IPS DF 6.9 (cell line): ENCODE results near the gene TMSB10.
"Not testable (repeated sequence)": the region's sequence is repeated elsewhere in the genome, so short reads cannot be mapped to it uniquely, and the experiment has no call there.

Source experiments
- DNase-seq: peaks from one replicate; pipeline ENCODE4 v3.0.0-alpha.2; 2013; ENCODE audit warnings: low read depth, low spot score
- H3K27ac ChIP-seq: one replicate; pipeline ENCODE4 v1.5.1; 2013; ENCODE audit warnings: low read length, control low read depth
- H3K27me3 ChIP-seq: 2 replicates; pipeline ENCODE4 v1.6.1; 2013; ENCODE audit warnings: mild to moderate bottlenecking, low read length; ENCODE audit not compliant: control insufficient read depth, insufficient read depth
- H3K36me3 ChIP-seq: 2 replicates; pipeline ENCODE4 v1.6.1; 2013; ENCODE audit warnings: low read length; ENCODE audit not compliant: control insufficient read depth, insufficient read depth
- H3K4me1 ChIP-seq: 2 replicates; pipeline ENCODE4 v1.6.1; 2013; ENCODE audit warnings: low read length; ENCODE audit not compliant: control insufficient read depth, insufficient read depth
- H3K4me3 ChIP-seq: 2 replicates; pipeline ENCODE4 v1.5.1; 2013; ENCODE audit warnings: mild to moderate bottlenecking, low read length
- H3K9me3 ChIP-seq: 2 replicates; pipeline ENCODE4 v1.6.1; 2013; ENCODE audit warnings: low read length, inconsistent platforms; ENCODE audit not compliant: control insufficient read depth, insufficient read depth
- WGBS: extraction: QIAGEN DNeasy Blood & Tissue Kit; methylation state at CpG from one replicate; pipeline ENCODE4 v1.1.7; 2013; ENCODE audit warnings: mixed read lengths, missing lambda C conversion rate; ENCODE audit not compliant: insufficient read length, insufficient coverage; 5-methylcytosine and 5-hydroxymethylcytosine counted together

TMSB10 gene

DNA sequence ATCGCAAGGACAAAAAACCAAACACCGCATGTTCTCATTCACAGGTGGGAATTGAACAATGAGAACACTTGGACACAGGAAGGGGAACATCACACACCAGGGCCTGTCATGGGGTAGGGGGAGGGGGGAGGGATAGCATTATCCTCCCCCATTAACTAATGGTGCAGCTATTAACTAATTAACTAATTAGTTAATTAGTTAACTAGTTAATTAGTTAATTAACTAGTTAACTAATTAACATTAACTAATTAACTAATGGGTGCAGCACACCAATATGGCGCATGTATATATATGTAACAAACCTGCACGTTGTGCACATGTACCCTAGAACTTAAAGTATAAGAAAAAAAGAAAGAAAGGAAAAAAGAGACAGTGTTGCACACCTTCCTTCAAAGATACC lies 37.1 kb upstream of the TMSB10 start:
- not testable (repeated sequence) for H3K27ac ChIP-seq, DNase-seq, H3K4me3 ChIP-seq, H3K36me3 ChIP-seq, H3K4me1 ChIP-seq, H3K27me3 ChIP-seq, H3K9me3 ChIP-seq
- WGBS = no CpG with 5 or more reads among the region's 4 CpGs

DNA sequence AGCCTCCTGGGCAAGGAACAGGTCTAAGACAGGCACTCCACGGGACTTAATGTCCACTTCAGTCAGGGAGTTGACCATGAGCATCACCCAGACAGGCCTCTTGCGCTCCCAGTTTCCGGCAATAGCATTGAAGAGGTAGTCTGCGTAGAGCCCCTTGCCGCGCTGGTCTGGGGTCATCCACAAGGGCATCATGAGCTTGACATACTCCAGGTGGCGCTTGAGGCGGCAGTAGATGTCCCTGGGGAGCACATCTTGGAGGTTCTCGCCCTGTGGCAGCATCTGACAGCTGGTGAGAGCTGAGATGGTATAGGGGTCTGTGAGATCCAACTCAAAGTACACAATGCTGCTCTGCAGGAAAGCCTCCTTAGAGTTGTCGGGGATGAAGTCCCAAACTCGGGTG lies 35.1 kb upstream of the TMSB10 start:
- Histone ChIP-seq H3K36me3 (no peaks in the 10 kb centered on the region), H3K27ac (no peak overlapping the region), H3K4me3 (no peak overlapping the region), H3K4me1 (no peaks in the 10 kb centered on the region), H3K27me3 (no peaks in the 10 kb centered on the region; the same call in 1 of the 2 replicates), H3K9me3 (no peaks in the 10 kb centered on the region)
- WGBS = no CpG with 5 or more reads among the region's 11 CpGs
- no peak for DNase-seq

DNA sequence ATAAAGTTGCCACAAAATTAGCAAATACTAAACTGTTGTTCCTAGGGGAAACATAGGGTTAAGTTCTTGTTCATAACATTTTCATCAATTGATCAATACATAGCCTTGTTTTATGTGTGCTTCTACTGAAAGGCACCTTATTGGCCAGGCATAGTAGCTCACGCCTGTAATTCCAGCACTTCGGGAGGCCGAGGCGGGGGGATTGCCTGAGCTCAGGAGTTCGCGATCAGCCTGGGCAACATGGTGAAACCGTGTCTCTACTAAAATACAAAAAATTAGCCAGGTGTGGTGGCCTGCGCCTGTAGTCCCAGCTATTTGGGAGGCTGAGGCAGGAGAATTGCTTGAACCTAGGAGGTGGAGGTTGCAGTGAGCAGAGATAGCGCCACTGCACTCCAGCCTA lies 32.8 kb upstream of the TMSB10 start:
- not testable (repeated sequence) for DNase-seq, H3K9me3 ChIP-seq
- WGBS = no CpG with 5 or more reads among the region's 9 CpGs

DNA sequence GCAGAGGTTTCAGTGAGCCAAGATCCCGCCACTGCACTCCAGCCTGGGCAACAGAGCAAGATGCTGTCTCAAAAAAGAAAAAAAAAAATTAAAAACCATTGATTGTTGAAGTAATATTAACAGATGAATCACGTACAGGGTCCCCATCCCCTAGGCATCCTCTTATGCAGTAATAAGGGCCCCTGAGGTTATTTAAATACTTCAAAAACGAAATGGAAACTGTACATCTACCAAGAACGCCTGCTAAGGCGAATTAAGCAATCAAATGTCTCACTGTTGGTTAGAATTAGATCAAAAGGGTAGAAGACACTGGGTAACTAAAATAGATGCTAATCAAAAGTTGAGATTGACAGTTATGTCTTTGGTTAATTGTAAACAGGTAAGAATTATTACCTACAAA lies 32.1 kb upstream of the TMSB10 start:
- WGBS = no CpG with 5 or more reads among the region's 5 CpGs

More for the DNA sequence above, 32.8 kb upstream of the TMSB10 start:
- not testable (repeated sequence) for H3K4me1 ChIP-seq, H3K4me3 ChIP-seq, H3K27me3 ChIP-seq, H3K36me3 ChIP-seq, H3K27ac ChIP-seq

DNA sequence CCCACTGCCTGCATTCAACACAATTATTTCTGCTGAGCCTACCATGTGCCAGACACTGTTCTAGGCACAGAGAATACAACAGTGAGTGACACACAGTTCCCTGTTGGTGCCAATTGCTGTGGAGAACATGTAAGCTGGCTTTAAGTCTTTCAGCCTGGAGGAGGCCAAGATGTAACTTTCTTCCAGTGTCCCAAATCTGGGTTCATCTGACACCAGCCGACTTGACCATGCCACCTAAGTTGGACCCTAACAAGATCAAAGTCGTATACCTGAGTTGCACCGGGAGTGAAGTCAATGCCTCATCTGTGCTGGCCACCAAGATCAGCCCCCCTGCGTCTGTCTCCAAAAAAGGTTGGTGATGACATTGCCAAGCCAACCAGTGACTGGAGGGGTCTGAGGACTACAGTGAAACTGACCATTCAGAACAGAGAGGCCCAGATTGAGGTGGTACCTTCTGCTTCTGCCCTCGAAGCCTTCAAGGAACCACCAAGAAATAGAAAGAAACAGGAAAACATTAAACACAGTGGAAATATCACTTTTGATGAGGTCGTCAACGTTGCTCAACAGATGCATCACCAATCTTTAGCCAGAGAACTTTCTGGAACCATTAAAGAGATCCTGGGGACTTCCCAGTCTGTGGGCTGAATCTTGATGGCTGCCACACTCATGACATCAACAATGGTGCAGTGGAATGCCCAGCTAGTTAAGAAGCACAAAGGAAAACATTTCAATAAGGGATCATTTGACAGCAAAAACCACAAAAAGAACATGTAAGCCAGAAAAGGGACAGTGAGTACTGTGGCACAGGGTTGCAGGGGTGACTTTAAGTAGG lies 30.9 kb upstream of the TMSB10 start:
- Histone ChIP-seq H3K27ac (no peak overlapping the region), H3K36me3 (no peaks in the 10 kb centered on the region), H3K9me3 (no peaks in the 10 kb centered on the region), H3K27me3 (peaks cover 19% of the 10 kb centered on the region; the same call in 1 of the 2 replicates), H3K4me1 (no peaks in the 10 kb centered on the region), H3K4me3 (no peak overlapping the region)
- WGBS = no CpG with 5 or more reads among the region's 7 CpGs
- DNase-seq = no peak

More for the DNA sequence above, 32.1 kb upstream of the TMSB10 start:
- Histone ChIP-seq H3K36me3 (no peaks in the 10 kb centered on the region), H3K9me3 (no peaks in the 10 kb centered on the region), H3K27ac (no peak overlapping the region), H3K4me3 (no peak overlapping the region), H3K27me3 (peaks cover 6% of the 10 kb centered on the region), H3K4me1 (no peaks in the 10 kb centered on the region)
- DNase-seq = no peak

DNA sequence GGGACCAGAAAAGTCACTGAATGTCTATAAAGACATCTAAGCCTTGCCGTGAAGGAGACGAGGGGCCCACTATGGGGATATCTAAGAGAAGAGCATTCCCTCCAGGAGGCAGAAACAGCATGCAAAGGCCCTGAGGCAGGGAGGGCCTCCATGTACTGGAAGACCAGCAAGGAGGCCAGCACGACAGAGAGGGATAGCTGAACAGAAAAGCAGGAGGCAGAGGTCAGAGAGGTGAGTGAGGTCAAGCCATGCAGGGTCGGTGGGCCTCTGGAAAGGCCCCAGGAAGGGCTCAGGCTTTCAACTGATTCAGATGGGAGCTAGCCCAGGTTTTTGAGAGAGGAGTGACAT lies 30.3 kb upstream of the TMSB10 start:
- no peak overlapping the region for H3K4me3 ChIP-seq

DNA sequence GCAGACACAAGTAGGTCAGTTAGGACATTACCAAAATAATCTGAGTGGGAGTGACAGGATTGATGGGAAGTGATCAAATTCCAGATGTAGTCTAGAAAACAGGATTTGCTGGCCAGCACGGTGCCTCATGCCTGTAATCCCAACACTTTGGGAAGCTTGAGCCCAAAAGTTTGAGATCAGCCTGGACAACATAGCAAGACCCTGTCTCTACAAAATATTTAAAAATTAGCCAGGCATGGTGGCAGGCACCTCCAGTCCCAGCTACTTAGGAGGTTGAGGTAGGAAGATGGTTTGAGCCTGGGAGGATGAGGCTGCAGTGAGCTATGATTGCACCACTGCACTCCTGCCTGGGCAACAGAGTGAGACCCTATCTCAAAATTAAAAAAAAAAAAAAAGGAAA lies 29.8 kb upstream of the TMSB10 start:
- not testable (repeated sequence) for H3K4me1 ChIP-seq, H3K27ac ChIP-seq, H3K4me3 ChIP-seq, H3K9me3 ChIP-seq, H3K36me3 ChIP-seq, DNase-seq
- H3K27me3 ChIP-seq = peaks cover 28% of the 10 kb centered on the region
- WGBS = no CpG with 5 or more reads among the region's 1 CpG

More for the DNA sequence above, 30.3 kb upstream of the TMSB10 start:
- Histone ChIP-seq H3K36me3 (no peaks in the 10 kb centered on the region), H3K4me1 (no peaks in the 10 kb centered on the region), H3K9me3 (no peaks in the 10 kb centered on the region), H3K27me3 (peaks cover 24% of the 10 kb centered on the region), H3K27ac (no peak overlapping the region)
- WGBS = no CpG with 5 or more reads among the region's 4 CpGs
- no peak for DNase-seq

DNA sequence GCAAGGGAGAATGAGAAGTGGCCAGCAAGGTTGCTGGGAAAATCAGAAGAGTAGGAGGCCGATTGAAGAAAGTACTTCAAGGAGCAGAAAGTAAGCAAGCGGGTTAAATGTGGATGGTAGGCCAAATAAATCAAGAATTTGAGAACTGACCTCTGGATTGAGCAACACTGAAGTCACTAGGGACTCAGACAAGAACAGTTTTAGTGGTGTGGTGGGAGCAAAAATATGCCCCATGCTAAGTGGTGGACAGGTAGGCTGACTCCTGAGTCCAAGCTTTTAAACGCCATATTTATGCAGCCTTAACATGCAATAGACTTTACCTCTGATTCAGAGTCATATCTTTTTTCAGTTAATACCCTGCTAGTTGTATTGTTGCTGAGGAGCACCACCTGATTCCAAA lies 29.1 kb upstream of the TMSB10 start:
- Histone ChIP-seq H3K4me1 (no peaks in the 10 kb centered on the region), H3K9me3 (no peaks in the 10 kb centered on the region), H3K27ac (no peak overlapping the region), H3K4me3 (no peak overlapping the region), H3K27me3 (peaks cover 33% of the 10 kb centered on the region), H3K36me3 (no peaks in the 10 kb centered on the region)
- WGBS = no CpG with 5 or more reads among the region's 3 CpGs
- no peak for DNase-seq

DNA sequence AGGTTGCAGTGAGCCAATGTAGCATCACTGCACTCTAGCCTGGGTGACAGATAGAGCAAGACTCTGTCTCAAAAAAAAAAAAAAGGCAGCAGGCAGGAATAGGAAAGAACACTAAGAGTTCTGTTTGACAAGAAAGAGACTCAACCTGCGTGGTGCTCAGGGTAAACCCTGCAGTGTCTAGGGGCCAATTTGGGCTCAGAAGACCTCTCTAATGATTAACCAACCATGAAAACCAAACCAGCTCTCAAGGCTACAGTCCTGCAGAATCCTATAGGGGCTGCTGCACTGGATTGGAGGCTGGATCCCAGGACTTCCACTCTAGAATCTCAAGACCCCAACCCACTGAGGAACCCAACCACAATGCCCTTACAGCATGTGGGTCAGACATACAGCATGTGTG lies 27.0 kb upstream of the TMSB10 start:
- Histone ChIP-seq H3K36me3 (no peaks in the 10 kb centered on the region), H3K27me3 (peaks cover 36% of the 10 kb centered on the region), H3K9me3 (no peaks in the 10 kb centered on the region), H3K27ac (no peak overlapping the region), H3K4me1 (no peaks in the 10 kb centered on the region), H3K4me3 (no peak overlapping the region)
- DNase-seq = no peak
- no CpG with 5 or more reads among the region's 1 CpG for WGBS

DNA sequence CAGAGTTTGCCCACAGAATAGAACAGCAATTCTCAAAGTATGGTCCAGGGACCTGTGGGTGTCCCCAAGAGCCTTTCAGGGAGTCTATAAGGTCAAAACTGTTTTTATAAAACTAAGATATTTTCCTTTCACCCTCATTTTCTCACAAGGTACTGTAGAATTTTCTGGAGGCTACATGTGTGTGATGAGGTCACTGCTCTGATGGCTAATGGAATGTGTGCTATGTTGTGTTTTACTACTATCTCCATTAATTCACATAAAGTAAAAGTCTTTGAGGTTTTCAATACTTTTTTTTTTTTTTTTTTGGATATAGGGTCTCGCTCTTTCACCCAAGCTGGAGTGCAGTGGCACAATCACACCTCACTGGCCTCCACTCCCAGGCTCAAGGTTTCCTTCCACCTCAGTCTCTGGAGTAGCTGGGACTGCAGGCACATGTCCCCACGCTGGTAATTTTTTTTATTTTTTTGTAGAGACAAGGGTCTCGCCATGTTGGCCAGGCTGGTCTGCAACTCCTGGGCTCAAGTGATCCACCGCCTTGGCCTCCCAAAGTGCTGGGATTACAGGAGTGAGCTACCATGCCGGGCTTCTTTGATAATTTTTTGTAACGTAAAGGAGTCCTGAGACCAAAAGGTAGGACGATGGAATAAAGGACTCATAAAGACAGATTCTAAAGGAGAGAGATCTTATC lies 26.4 kb upstream of the TMSB10 start:
- peaks cover 36% of the 10 kb centered on the region for H3K27me3 ChIP-seq
- no peak overlapping the region for H3K4me3 ChIP-seq
- H3K27ac ChIP-seq = no peak overlapping the region
- no CpG with 5 or more reads among the region's 7 CpGs for WGBS
- no peaks in the 10 kb centered on the region for H3K36me3 ChIP-seq
- H3K9me3 ChIP-seq = no peaks in the 10 kb centered on the region
- no peak for DNase-seq
- H3K4me1 ChIP-seq = no peaks in the 10 kb centered on the region
